Activated naive CD8-positive, alpha-beta T cell treated with anti-CD3 and anti-CD28 coated beads for 36 hours (primary cell): ENCODE measurements around the gene PHRF1. TPM values are rescaled to one million over a fixed set of nuclear protein-coding genes. Genes with fewer than 3 reads are reported as not detected.

Experiments
- DNase-seq: peaks from one replicate; pipeline ENCODE4 v3.0.0; 2021
- H3K27ac Mint-ChIP-seq: one replicate; pipeline ENCODE4 v1.8.0; 2022; ENCODE audit warnings: mild to moderate bottlenecking, moderate library complexity, mixed read lengths
- H3K27me3 Mint-ChIP-seq: one replicate; pipeline ENCODE4 v1.8.0; 2022; ENCODE audit warnings: mild to moderate bottlenecking, mixed read lengths
- H3K36me3 Mint-ChIP-seq: one replicate; pipeline ENCODE4 v1.8.0; 2021; ENCODE audit warnings: mild to moderate bottlenecking, mixed read lengths
- H3K4me1 Mint-ChIP-seq: one replicate; pipeline ENCODE4 v1.8.0; 2021; ENCODE audit warnings: mixed read lengths
- H3K4me3 Mint-ChIP-seq: one replicate; pipeline ENCODE4 v1.8.0; 2022; ENCODE audit warnings: mild to moderate bottlenecking, moderate library complexity, mixed read lengths
- H3K9me3 Mint-ChIP-seq: one replicate; pipeline ENCODE4 v1.8.0; 2022; ENCODE audit warnings: mixed read lengths
- total RNA-seq, 2 experiments: library from RNA; stranded (reverse); gene quantifications; one replicate each; pipeline ENCODE4 v1.2.3, GENCODE V29; 2021

Gene PHRF1
- total RNA-seq, 2 experiments from 2014 or later, result 42.3 to 44.3 TPM

GRCh38 chr11:535519-536454 lies 40.5 kb upstream of the PHRF1 start, which contains the start of gene HRAS:
Gene HRAS (minus strand): TSS chr11:535576.
- H3K9me3 Mint-ChIP-seq, result no peaks in the 10 kb centered on the region
- H3K27me3 Mint-ChIP-seq, result no peaks in the 10 kb centered on the region
- peaks cover 2% of the 10 kb centered on the region for H3K36me3 Mint-ChIP-seq
- H3K4me1 Mint-ChIP-seq, result peaks cover 12% of the 10 kb centered on the region
- peak within 1 kb of the TSS; percentile 91 for H3K27ac Mint-ChIP-seq
- DNase-seq, result peak; percentile 99
- H3K4me3 Mint-ChIP-seq, result peak within 1 kb of the TSS; percentile 87

GRCh38 chr11:536841-537621 lies 39.2 kb upstream of the PHRF1 start, which contains the start of gene LRRC56:
Gene LRRC56 (plus strand): TSS chr11:537527. CDS start chr11:540685, 3,158 bp downstream.
- Mint-ChIP-seq H3K27me3 (no peaks in the 10 kb centered on the region), H3K4me1 (peaks cover 12% of the 10 kb centered on the region), H3K36me3 (peaks cover 2% of the 10 kb centered on the region), H3K27ac (peak within 1 kb of the TSS; percentile 91), H3K9me3 (no peaks in the 10 kb centered on the region), H3K4me3 (peak within 1 kb of the TSS; percentile 87)
- DNase-seq, result peak; percentile 92

GRCh38 chr11:537622-538430 lies 38.4 kb upstream of the PHRF1 start:
- Mint-ChIP-seq H3K36me3 (no peaks in the 10 kb centered on the region), H3K4me1 (peaks cover 12% of the 10 kb centered on the region), H3K4me3 (peak overlapping the region; percentile 59), H3K27ac (peak overlapping the region; percentile 12), H3K27me3 (no peaks in the 10 kb centered on the region), H3K9me3 (no peaks in the 10 kb centered on the region)
- no peak for DNase-seq

- Mint-ChIP-seq H3K4me1 (peaks cover 12% of the 10 kb centered on the region), H3K27me3 (no peaks in the 10 kb centered on the region), H3K27ac (no peak overlapping the region), H3K4me3 (no peak overlapping the region), H3K36me3 (no peaks in the 10 kb centered on the region), H3K9me3 (no peaks in the 10 kb centered on the region)
- no peak for DNase-seq
These were observed 37.7 kb upstream of the PHRF1 start for GRCh38 chr11:538431-539051.

GRCh38 chr11:539971-540481 lies 36.2 kb upstream of the PHRF1 start:
- H3K27me3 Mint-ChIP-seq, result no peaks in the 10 kb centered on the region
- H3K9me3 Mint-ChIP-seq, result no peaks in the 10 kb centered on the region
- peaks cover 10% of the 10 kb centered on the region for H3K4me1 Mint-ChIP-seq
- DNase-seq, result no peak
- no peaks in the 10 kb centered on the region for H3K36me3 Mint-ChIP-seq
- no peak overlapping the region for H3K27ac Mint-ChIP-seq
- H3K4me3 Mint-ChIP-seq, result no peak overlapping the region

- no peak overlapping the region for H3K27ac Mint-ChIP-seq
These were observed 35.5 kb upstream of the PHRF1 start for GRCh38 chr11:540583-541432.

GRCh38 chr11:541433-541885 lies 34.8 kb upstream of the PHRF1 start:
- DNase-seq, result no peak
- Mint-ChIP-seq H3K4me3 (no peak overlapping the region), H3K4me1 (peaks cover 6% of the 10 kb centered on the region), H3K27ac (no peak overlapping the region), H3K27me3 (no peaks in the 10 kb centered on the region), H3K9me3 (no peaks in the 10 kb centered on the region), H3K36me3 (no peaks in the 10 kb centered on the region)

More at GRCh38 chr11:540583-541432, 35.5 kb upstream of the PHRF1 start:
- no peak for DNase-seq
- no peaks in the 10 kb centered on the region for H3K27me3 Mint-ChIP-seq
- H3K4me1 Mint-ChIP-seq, result peaks cover 10% of the 10 kb centered on the region
- no peaks in the 10 kb centered on the region for H3K36me3 Mint-ChIP-seq
- no peaks in the 10 kb centered on the region for H3K9me3 Mint-ChIP-seq
- no peak overlapping the region for H3K4me3 Mint-ChIP-seq

- no peak for DNase-seq
- Mint-ChIP-seq H3K9me3 (no peaks in the 10 kb centered on the region), H3K27me3 (no peaks in the 10 kb centered on the region), H3K4me1 (no peaks in the 10 kb centered on the region), H3K27ac (no peak overlapping the region), H3K4me3 (no peak overlapping the region), H3K36me3 (no peaks in the 10 kb centered on the region)
These were observed 31.5 kb upstream of the PHRF1 start for GRCh38 chr11:544817-545166.

- H3K9me3 Mint-ChIP-seq, result no peaks in the 10 kb centered on the region
- DNase-seq, result no peak
- H3K4me1 Mint-ChIP-seq, result no peaks in the 10 kb centered on the region
- no peaks in the 10 kb centered on the region for H3K36me3 Mint-ChIP-seq
- H3K27me3 Mint-ChIP-seq, result no peaks in the 10 kb centered on the region
- H3K27ac Mint-ChIP-seq, result no peak overlapping the region
- H3K4me3 Mint-ChIP-seq, result no peak overlapping the region
These were observed 31.1 kb upstream of the PHRF1 start for GRCh38 chr11:545171-545570.

GRCh38 chr11:548700-549603 lies 27.3 kb upstream of the PHRF1 start:
- no peaks in the 10 kb centered on the region for H3K4me1 Mint-ChIP-seq
- DNase-seq, result no peak
- H3K27ac Mint-ChIP-seq, result no peak overlapping the region
- no peak overlapping the region for H3K4me3 Mint-ChIP-seq
- H3K27me3 Mint-ChIP-seq, result no peaks in the 10 kb centered on the region
- H3K9me3 Mint-ChIP-seq, result no peaks in the 10 kb centered on the region
- H3K36me3 Mint-ChIP-seq, result no peaks in the 10 kb centered on the region

GRCh38 chr11:550021-550745 lies 26.1 kb upstream of the PHRF1 start:
- H3K4me3 Mint-ChIP-seq, result no peak overlapping the region
- H3K9me3 Mint-ChIP-seq, result no peaks in the 10 kb centered on the region
- DNase-seq, result no peak
- H3K36me3 Mint-ChIP-seq, result no peaks in the 10 kb centered on the region
- H3K4me1 Mint-ChIP-seq, result no peaks in the 10 kb centered on the region
- no peaks in the 10 kb centered on the region for H3K27me3 Mint-ChIP-seq
- H3K27ac Mint-ChIP-seq, result no peak overlapping the region

- DNase-seq, result no peak
- Mint-ChIP-seq H3K4me3 (no peak overlapping the region), H3K4me1 (no peaks in the 10 kb centered on the region)
These were observed 25.6 kb upstream of the PHRF1 start for GRCh38 chr11:550746-551085.

More at GRCh38 chr11:550746-551085, 25.6 kb upstream of the PHRF1 start:
- Mint-ChIP-seq H3K36me3 (no peaks in the 10 kb centered on the region), H3K27ac (no peak overlapping the region), H3K27me3 (no peaks in the 10 kb centered on the region), H3K9me3 (no peaks in the 10 kb centered on the region)
